MM.1S (cell line): Measurements from ENCODE around the gene SORCS2.

Source experiments
- DNase-seq: peaks from one replicate; pipeline ENCODE4 v3.0.0-alpha.2; 2015
- H2AFZ ChIP-seq: fragments of 300-600 bp; sonication (generic); 2 replicates; pipeline ENCODE4 v1.6.0; 2016; ENCODE audit warnings: antibody characterized with exemption, low read length
- H3F3A ChIP-seq: fragments of 300-600 bp; sonication (generic); 2 replicates; pipeline ENCODE4 v1.6.1; 2016; ENCODE audit warnings: mild to moderate bottlenecking, antibody characterized with exemption, low read length, moderate library complexity, mixed read lengths; ENCODE audit not compliant: insufficient read depth
- H3K27ac ChIP-seq: fragments of 300-600 bp; sonication (generic); 2 replicates; pipeline ENCODE4 v1.5.1; 2016; ENCODE audit warnings: mild to moderate bottlenecking, low read length
- H3K27me3 ChIP-seq: fragments of 300-600 bp; sonication (generic); replicated peaks from 2 replicates; pipeline ENCODE4 v1.6.0; 2016; ENCODE audit warnings: low read length; ENCODE audit not compliant: insufficient read depth
- H3K36me3 ChIP-seq: fragments of 300-600 bp; sonication (generic); replicated peaks from 2 replicates; pipeline ENCODE4 v1.6.1; 2016; ENCODE audit warnings: mild to moderate bottlenecking, low read length, mixed read lengths; ENCODE audit not compliant: insufficient read depth
- H3K4me1 ChIP-seq: fragments of 300-600 bp; sonication (generic); 2 replicates; pipeline ENCODE4 v1.6.1; 2016; ENCODE audit warnings: low read length, mixed read lengths
- H3K4me2 ChIP-seq: fragments of 300-600 bp; sonication (generic); 2 replicates; pipeline ENCODE4 v1.6.0; 2016; ENCODE audit warnings: low read depth, low read length
- H3K4me3 ChIP-seq: fragments of 300-600 bp; sonication (generic); 2 replicates; pipeline ENCODE4 v1.5.1; 2016; ENCODE audit warnings: low read length, mixed read lengths
- H3K79me2 ChIP-seq: fragments of 300-600 bp; sonication (generic); 2 replicates; pipeline ENCODE4 v1.6.1; 2016; ENCODE audit warnings: mixed run types, low read length, mixed read lengths
- H3K9ac ChIP-seq: fragments of 300-600 bp; sonication (generic); 2 replicates; pipeline ENCODE4 v1.6.1; 2016; ENCODE audit warnings: low read length, mixed read lengths
- H3K9me2 ChIP-seq: fragments of 300-600 bp; sonication (generic); replicated peaks from 2 replicates; pipeline ENCODE4 v1.6.1; 2016; ENCODE audit warnings: mild to moderate bottlenecking, low read length, mixed read lengths; ENCODE audit not compliant: insufficient read depth
- H3K9me3 ChIP-seq: fragments of 300-600 bp; sonication (generic); replicated peaks from 2 replicates; pipeline ENCODE4 v1.6.1; 2016; ENCODE audit warnings: mild to moderate bottlenecking, low read length, mixed read lengths; ENCODE audit not compliant: insufficient read depth
- H4K20me1 ChIP-seq: fragments of 300-600 bp; sonication (generic); 2 replicates; pipeline ENCODE4 v1.6.1; 2016; ENCODE audit warnings: mild to moderate bottlenecking, low read length, moderate library complexity, mixed read lengths; ENCODE audit not compliant: insufficient read depth
- CTCF ChIP-seq: fragments of 300-600 bp; sonication (generic); IDR thresholded peaks from 2 replicates; pipeline ENCODE4 v1.5.1; 2016; ENCODE audit warnings: antibody characterized with exemption, low read length, mixed read lengths
- EZH2 ChIP-seq: fragments of 300-600 bp; sonication (generic); optimal IDR thresholded peaks from 2 replicates; pipeline ENCODE3; 2017; ENCODE audit warnings: low read depth, mild to moderate bottlenecking, antibody characterized with exemption, low read length, mixed read lengths
- EZH2phosphoT487 ChIP-seq: fragments of 300-600 bp; sonication (generic); IDR thresholded peaks from 2 replicates; pipeline ENCODE4 v1.6.1; 2018; ENCODE audit warnings: antibody characterized with exemption, low read length

The SORCS2 gene

GRCh38 chr4:7752649-7753048 lies 560.3 kb downstream of the SORCS2 start:
- H3K4me2 ChIP-seq = no peak overlapping the region
- peaks cover 33% of the 10 kb centered on the region; the same call in 1 of the 2 replicates for H3K27me3 ChIP-seq
- H3K9me3 ChIP-seq = no peaks in the 10 kb centered on the region
- no peak for DNase-seq
- peaks cover 34% of the 10 kb centered on the region for H3K4me1 ChIP-seq
- peaks cover 33% of the 10 kb centered on the region for H3K79me2 ChIP-seq
- H3K36me3 ChIP-seq = no peaks in the 10 kb centered on the region
- no peaks in the 10 kb centered on the region for H4K20me1 ChIP-seq
- peaks cover 25% of the 10 kb centered on the region for H3F3A ChIP-seq
- no peak for TF ChIP-seq CTCF
- TF ChIP-seq EZH2 = no peak
- TF ChIP-seq EZH2phosphoT487 = no peak
- H2AFZ ChIP-seq = no peak overlapping the region
- no peak overlapping the region for H3K4me3 ChIP-seq
- peak overlapping the region; percentile 86 for H3K27ac ChIP-seq
- H3K9ac ChIP-seq = no peak overlapping the region
- H3K9me2 ChIP-seq = no peaks in the 10 kb centered on the region

GRCh38 chr4:7753271-7753670 lies 560.9 kb downstream of the SORCS2 start:
- H3K9me2 ChIP-seq = no peaks in the 10 kb centered on the region
- peak overlapping the region; percentile 59; the same call in 1 of the 2 replicates for H3K4me3 ChIP-seq
- no peaks in the 10 kb centered on the region for H3K9me3 ChIP-seq
- H3K36me3 ChIP-seq = no peaks in the 10 kb centered on the region
- TF ChIP-seq EZH2phosphoT487 = no peak
- TF ChIP-seq CTCF = no peak
- no peak for TF ChIP-seq EZH2
- DNase-seq = peak; percentile 74
- H3K4me2 ChIP-seq = peak overlapping the region; percentile 54; the same call in 1 of the 2 replicates
- peaks cover 34% of the 10 kb centered on the region for H3K79me2 ChIP-seq
- peak overlapping the region; percentile 55; the same call in 1 of the 2 replicates for H3K9ac ChIP-seq
- H3F3A ChIP-seq = peaks cover 25% of the 10 kb centered on the region
- no peaks in the 10 kb centered on the region for H4K20me1 ChIP-seq
- H3K4me1 ChIP-seq = peaks cover 34% of the 10 kb centered on the region
- H3K27me3 ChIP-seq = peaks cover 35% of the 10 kb centered on the region
- peak overlapping the region; percentile 86 for H3K27ac ChIP-seq
- no peak overlapping the region for H2AFZ ChIP-seq

GRCh38 chr4:7753931-7754465 lies 561.7 kb downstream of the SORCS2 start:
- Histone ChIP-seq H3K9me3 (no peaks in the 10 kb centered on the region), H3K36me3 (no peaks in the 10 kb centered on the region), H3K4me1 (peaks cover 34% of the 10 kb centered on the region), H4K20me1 (no peaks in the 10 kb centered on the region), H3K27ac (peak overlapping the region; percentile 86; the same call in 1 of the 2 replicates), H3K79me2 (peaks cover 37% of the 10 kb centered on the region), H2AFZ (no peak overlapping the region), H3K9me2 (no peaks in the 10 kb centered on the region), H3F3A (peaks cover 25% of the 10 kb centered on the region), H3K9ac (peak overlapping the region; percentile 55), H3K4me2 (peak overlapping the region; percentile 54), H3K4me3 (peak overlapping the region; percentile 59), H3K27me3 (peaks cover 40% of the 10 kb centered on the region)
- DNase-seq = peak; percentile 37
- TF ChIP-seq EZH2 = no peak
- no peak for TF ChIP-seq EZH2phosphoT487
- no peak for TF ChIP-seq CTCF
